Hindlimb muscle (tissue), 1 donor: ENCODE results near the gene IQSEC3. TPM values are rescaled to one million over a fixed set of nuclear protein-coding genes. Genes with fewer than 3 reads are reported as not detected.

Experiments used
- DNase-seq: peaks from one replicate; pipeline ENCODE4 v3.0.0-alpha.2; 2013
- polyA plus RNA-seq: library from polyadenylated mRNA; unstranded; fragments of 120-200 nt; gene quantifications from one replicate; pipeline ENCODE4 v1.2.1, GENCODE V29; 2013; ENCODE audit not compliant: insufficient read length

Gene IQSEC3
- polyA plus RNA-seq, 1 donor = 2.9 TPM

GRCh38 chr12:166425-167075 lies 100.0 kb downstream of the IQSEC3 start:
- no peak for DNase-seq

- DNase-seq = no peak
Observed at GRCh38 chr12:167959-168600, 101.5 kb downstream of the IQSEC3 start.

- DNase-seq = no peak
Observed at GRCh38 chr12:168763-169525, 102.4 kb downstream of the IQSEC3 start.

GRCh38 chr12:169528-170370 lies 103.2 kb downstream of the IQSEC3 start:
- no peak for DNase-seq

GRCh38 chr12:170371-171225 lies 104.0 kb downstream of the IQSEC3 start:
- no peak for DNase-seq

GRCh38 chr12:171276-171675 lies 104.7 kb downstream of the IQSEC3 start:
- DNase-seq = no peak

GRCh38 chr12:171743-172676 lies 105.4 kb downstream of the IQSEC3 start:
- DNase-seq = no peak

GRCh38 chr12:172732-173161 lies 106.2 kb downstream of the IQSEC3 start:
- no peak for DNase-seq

GRCh38 chr12:174124-174523 lies 107.6 kb downstream of the IQSEC3 start:
- no peak for DNase-seq

- DNase-seq = no peak
Observed at GRCh38 chr12:174596-174995, 108.0 kb downstream of the IQSEC3 start.

- DNase-seq = no peak
Observed at GRCh38 chr12:175250-175649, 108.7 kb downstream of the IQSEC3 start.

GRCh38 chr12:175759-176158 lies 109.2 kb downstream of the IQSEC3 start:
- DNase-seq = no peak

GRCh38 chr12:176321-177181 lies 110.0 kb downstream of the IQSEC3 start:
- no peak for DNase-seq

GRCh38 chr12:177336-177979 lies 110.9 kb downstream of the IQSEC3 start:
- DNase-seq = no peak

GRCh38 chr12:177980-178828 lies 111.6 kb downstream of the IQSEC3 start:
- DNase-seq = no peak

GRCh38 chr12:178829-179109 lies 112.2 kb downstream of the IQSEC3 start:
- DNase-seq = no peak

GRCh38 chr12:179131-179884 lies 112.7 kb downstream of the IQSEC3 start:
- DNase-seq = no peak

- no peak for DNase-seq
Observed at GRCh38 chr12:179885-180284, 113.3 kb downstream of the IQSEC3 start.
